RPMI7951 (cell line): Measurements from ENCODE around the gene RAC3. TPM values are rescaled to one million over a fixed set of nuclear protein-coding genes. Genes with fewer than 3 reads are reported as not detected.
A peak's percentile ranks its signal among the peaks of the same experiment; 100 is the strongest.
"Not testable (repeated sequence)": the region's sequence is repeated elsewhere in the genome, so short reads cannot be mapped to it uniquely, and the experiment has no call there.

Experiments used
- DNase-seq: peaks from one replicate; pipeline ENCODE4 v3.0.0-alpha.2; 2012; ENCODE audit warnings: low read depth
- total RNA-seq: library from RNA; depleted of rRNA; stranded (reverse); fragments of >200 nt; shearing (Covaris generic); gene quantifications from 2 replicates; pipeline ENCODE4 v1.2.3, GENCODE V29; 2014

Gene RAC3
- total RNA-seq, 1 experiment from 2014 or later: 10.7 TPM

DNA sequence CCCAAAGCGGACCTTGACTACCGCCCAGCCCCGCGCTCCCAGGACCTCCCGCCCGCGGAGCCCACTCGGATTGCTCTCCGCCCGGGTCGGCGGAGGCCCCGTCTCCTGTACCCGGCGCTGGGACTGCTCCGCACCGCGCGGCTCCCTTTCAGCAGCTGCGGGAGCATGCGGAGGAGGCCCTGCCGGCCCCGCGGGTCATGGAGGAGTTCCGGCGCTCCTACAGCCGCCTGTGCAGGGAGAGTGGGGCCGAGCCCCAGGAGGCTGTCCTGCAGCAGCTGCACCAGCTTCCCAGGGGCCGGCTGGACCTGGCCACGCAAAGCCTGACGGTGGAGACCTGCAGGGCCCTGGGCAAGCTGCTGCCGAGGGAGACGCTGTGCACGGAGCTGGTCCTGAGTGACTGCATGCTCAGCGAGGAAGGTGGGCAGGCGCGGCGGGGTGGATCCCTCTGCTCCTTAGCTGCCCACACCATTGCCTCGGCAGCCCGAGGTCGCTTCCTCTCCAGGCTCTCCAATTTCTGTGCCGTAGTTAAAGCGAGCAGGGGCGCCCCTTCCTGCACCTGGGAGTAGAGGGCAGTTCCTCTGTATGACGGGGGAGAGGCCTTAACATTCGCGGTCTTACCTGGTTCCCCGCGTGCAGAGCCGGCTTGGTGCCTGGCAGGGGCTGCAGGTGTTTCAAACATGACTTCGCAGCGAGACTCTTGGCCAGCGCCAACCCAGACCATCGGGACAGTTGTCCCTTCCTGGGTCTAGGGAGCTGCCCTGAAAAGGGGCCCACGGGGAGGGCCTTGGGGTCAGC is 7.8 kb upstream of the RAC3 start:
- no peak for DNase-seq

DNA sequence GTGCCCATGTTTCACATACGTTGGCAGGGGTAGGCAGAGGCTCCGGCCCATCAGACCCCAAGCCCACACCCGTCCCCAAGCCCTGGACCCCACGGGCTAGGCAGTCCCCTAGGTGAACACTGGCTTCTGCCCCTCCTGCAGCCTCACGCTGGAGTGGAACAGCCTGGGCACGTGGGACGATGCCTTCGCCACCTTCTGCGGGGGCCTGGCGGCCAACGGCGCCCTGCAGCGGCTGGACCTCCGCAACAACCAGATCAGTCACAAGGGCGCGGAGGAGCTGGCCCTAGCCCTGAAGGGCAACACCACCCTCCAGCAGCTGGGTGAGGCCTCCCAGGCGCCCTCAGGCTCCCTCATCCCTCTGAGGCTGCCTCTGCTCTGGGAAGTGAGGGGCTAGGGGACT is 6.6 kb upstream of the RAC3 start:
- no peak for DNase-seq

DNA sequence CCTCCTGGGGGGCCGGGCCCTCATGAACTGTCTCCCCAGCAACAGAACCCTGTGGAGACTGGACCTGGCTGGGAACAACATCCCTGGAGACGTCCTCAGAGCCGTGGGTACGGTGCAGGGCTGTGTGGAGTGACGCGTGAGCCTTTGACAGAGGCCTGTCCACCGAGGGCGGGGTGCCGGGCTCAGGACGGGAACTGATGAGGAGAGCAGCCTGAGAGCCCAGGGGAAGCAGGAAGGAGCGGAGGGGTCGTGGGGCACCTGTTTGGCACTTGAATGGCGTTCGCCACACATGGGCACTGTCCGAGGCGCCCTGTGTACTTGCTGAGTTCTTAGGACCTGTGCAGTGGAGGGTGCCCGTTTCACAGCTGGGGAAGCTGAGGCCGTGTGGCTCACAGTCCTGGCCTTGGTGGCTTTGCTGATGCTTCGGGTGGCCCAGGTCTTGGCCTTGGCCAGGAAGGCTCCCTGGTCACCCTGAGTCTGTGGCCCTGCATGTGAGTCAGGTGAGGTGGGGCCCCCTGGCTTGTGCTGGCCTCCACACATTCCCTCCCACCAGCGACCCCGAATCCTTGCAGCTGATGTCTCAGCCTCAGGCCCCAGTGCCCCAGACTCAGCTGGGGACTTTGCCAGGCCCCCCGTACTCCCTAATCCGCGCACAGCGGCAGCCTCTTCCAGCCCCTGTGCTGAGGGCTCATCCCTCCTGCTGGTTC is 5.9 kb upstream of the RAC3 start:
- no peak for DNase-seq

DNA sequence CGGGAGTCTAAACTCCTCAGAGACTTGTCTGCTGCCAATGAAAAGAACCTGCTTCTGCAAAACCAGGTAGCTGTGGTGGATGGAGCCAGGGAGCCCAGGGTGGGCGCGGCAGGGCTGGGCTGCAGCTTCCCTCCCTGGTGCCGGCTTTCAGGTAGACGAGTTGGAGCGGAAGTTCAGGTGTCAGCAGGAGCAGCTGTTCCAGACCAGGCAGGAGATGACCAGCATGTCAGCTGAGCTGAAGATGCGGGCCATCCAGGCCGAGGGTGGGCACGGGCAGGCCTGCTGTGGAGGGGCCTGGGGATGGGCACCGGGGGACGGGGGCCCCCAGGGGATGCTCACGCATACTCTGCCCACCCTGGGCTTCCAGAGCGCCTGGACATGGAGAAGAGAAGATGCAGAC is 3.2 kb upstream of the RAC3 start:
- DNase-seq: no peak

DNA sequence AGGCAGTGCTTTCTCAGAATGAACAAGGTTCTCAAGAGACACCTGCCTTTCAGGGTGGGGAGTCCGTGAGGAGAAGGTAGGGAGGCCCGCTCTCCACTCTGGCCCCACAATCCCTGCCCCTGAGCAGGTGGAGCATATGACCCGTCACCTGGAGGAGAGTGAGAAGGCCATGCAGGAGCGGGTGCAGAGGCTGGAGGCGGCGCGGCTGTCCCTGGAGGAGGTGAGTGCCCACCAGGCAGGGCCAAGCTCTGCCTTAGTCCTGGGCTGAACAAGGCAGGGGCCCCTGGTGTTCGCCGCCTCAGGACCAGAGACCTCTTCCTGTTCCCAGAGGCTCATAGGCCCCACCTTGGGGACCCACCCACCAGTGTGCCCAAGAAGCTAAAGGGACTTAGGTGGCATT is 2.5 kb upstream of the RAC3 start:
- no peak for DNase-seq

DNA sequence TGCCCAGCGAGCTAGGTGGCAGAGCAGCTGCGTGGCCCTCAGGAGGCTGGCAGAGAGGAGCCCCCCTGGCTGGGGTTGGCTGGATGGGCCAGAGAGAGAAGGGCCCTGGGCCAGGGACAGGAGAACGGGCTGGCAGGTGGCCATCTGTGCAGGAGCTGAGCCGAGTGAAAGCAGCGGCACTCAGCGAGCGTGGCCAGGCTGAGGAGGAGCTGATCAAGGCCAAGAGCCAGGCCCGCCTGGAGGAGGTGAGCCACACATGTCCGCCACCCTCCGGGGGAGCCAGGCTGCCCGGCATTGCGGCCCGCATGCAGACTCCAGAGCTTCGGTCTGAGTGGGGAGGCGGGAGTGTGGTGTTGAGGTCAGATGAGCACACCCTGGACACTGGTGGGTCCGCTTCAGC is 2.1 kb upstream of the RAC3 start:
- no peak for DNase-seq

DNA sequence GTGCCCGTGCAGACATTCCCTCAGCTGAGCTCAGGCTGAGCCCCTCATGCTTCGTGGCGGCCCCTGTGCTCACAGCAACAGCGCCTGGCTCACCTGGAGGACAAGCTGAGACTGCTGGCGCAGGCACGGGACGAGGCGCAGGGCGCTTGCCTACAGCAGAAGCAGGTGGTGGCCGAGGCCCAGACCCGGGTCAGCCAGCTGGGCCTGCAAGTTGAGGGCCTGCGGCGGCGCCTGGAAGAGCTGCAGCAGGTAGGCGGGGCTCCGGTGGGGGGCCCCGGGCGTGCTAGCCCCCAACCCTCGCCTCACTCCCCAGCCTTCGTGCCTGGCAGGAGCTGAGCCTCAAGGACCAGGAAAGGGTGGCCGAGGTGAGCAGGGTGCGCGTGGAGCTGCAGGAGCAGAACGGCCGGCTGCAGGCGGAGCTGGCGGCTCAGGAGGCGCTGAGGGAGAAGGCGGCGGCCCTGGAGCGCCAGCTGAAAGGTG is 1.4 kb upstream of the RAC3 start:
- no peak for DNase-seq

DNA sequence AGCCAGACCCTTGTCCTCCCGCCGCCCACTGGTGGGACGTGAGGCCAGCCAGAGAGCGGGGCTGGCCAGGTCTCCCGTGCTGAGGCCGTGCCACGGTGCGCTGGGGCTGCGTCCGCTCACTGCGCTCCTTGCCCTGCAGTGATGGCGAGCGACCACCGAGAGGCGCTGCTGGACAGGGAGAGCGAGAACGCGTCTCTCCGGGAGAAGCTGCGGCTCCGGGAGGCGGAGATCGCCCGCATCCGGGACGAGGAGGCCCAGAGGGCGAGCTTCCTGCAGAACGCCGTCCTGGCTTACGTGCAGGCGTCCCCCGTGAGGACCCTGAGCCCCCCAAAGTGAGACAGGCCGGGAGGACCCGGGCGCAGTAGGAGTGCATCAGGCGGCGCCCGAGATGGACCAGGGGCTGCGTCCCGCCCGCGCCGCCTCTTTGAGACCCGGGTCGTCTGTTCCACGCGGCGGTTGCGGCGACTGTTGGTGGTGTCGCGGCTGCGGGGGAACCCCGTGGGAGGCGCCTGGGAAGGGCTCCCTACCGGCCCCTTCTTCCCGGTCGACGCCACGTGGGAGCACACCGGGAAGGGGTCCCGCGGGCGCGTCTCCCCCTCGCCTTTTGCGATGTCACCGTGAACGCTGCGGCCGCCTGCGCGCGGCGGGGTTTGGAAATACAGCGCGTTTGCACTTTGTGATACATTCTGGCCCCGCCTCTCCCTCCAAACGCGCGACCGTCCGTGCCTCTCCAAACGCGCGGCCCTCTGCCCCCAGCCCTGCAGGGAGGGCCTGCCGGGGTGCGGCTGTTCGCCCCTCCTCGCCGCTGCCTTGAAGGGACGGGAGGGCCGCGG is 792 bp upstream of the RAC3 start:
- peak; percentile 66 for DNase-seq

DNA sequence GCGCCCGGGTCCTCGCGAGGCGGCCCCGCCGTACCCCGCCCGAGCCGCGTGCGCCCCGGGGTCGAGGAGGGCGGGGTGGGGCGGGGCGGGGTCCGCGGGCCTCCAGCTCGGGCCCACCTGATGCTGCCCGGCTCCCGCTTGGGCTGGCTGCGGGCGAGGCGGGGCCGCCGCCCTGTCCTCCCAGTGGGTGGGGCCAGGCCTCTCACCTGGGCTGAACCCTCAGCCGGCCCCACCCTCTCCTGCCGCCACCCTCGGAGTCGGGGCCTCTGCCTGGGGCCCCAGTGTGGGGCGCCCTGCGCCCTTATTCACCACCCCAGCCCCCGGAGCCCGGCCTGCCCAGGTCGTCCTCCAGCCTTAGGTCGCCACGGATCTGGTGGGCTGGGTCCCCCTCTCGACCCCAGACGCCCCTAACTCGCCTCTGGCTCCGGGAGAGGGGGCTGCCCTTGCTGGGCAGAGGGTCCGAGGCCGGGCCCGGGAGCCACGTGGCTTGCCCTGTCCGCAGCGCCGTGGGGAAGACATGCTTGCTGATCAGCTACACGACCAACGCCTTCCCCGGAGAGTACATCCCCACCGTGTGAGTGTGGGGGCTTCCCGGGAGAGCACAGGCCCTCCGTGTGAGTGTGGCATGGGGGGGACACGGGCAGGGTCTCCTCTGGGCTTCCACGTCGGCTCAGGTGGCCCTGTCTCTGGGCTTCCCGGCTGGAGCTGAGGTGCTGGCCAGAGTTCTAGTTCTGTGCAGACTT is 578 bp downstream of the RAC3 start:
- DNase-seq: no peak

DNA sequence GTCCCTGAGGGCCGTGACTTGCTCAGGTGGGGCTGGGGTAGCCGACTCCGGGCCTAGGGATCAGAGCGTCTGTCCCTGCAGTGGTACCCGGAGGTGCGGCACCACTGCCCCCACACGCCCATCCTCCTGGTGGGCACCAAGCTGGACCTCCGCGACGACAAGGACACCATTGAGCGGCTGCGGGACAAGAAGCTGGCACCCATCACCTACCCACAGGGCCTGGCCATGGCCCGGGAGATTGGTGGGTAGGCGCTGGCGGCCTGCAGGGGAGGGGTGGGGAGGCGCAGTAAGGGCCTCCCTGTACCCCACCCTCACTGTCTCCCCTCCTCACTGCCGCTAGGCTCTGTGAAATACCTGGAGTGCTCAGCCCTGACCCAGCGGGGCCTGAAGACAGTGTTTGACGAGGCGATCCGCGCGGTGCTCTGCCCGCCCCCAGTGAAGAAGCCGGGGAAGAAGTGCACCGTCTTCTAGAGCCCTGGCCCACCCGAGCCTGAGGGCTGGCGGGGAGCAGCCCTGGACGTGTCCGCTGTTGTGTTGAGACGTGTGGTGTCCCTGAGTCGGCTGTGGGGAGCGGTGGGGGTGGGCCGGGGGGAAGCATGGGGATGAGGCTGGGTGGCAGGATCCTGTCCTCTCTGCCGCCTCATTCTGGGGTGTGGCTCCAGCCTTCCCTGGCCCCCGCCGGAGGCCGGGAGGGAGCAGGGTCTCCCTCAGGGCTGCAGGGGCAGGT is 2.0 kb downstream of the RAC3 start:
- DNase-seq: no peak

DNA sequence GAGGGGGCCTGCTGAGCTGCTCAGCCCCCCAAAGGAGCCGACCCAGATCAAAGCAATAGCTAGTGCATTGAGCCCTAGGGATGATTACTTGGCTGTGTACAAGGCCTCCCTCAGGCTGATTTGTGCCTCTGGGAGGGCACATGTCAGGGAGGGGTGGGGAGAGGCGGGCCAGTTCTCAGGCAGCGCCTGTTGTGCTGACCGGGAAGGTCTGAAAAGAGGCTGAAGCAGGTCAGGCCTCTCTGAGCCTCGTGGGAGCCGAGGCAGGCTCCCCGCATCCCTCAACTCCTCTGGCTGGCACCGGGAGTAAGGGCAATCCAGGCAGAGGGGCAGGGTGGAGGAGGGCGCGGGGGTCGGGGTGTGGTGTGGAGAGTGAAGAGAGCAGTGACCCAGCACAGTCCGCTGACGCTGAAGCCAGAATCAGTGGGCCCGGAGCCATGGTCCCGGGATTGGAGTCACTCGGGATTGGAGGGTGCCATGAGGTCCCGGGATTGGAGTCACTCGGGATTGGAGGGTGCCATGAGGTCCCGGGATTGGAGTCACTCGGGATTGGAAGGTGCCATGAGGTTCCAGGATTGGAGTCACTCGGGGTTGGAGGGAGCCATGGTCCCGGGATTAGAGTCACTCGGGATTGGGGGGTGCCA is 3.0 kb downstream of the RAC3 start:
- no peak for DNase-seq

DNA sequence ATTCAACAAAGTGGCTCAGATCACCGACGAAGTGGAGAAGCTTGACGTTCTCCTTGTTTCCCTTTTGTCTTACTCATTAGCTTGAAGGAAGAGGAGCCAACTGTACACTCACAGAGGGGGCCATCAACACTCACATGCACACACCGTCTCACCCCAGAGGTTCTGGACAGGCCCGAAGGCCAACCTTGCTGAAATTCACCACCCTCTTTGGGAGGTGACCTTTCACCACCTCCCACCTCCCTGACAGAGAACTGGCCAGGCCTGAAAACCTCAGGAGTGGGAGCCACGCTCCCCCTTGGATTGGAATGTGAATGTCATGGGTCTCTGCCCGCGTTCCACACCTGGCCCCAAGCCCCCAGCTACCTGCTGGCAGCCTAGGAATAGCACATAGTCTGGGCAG is 4.0 kb downstream of the RAC3 start:
- no peak for DNase-seq

DNA sequence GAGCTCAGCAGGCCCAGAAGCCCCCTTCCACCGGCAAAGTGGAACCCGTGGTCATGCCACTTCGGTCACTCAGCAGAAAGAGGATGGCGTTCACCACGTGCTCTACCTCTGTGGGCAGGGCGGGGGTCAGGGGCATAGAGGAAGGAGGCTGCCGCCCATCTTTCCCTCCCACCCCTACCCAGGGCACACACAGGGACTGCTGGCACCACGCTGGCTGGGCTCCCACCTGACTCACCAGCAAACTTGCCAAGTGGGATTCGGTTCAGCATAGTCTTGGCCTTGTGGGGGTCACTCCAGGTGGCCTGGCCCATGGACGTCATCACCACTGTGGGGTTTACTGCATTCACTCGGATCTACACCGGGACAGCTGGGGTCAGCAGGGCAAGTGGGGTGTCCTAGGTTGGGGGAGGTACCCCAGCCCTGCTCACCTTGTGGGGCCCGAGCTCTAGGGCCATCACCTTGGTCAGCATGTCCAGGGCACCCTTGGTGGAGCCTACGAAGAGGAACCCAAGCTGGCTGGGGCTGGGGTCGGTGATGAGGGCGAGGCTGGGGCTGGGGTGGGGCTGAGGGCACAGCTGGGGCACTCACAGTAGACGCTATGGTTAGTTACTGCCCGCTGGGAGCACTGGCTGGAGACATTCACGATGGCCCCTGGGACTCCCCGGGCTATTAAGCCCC is 4.6 kb downstream of the RAC3 start:
- no peak for DNase-seq

DNA sequence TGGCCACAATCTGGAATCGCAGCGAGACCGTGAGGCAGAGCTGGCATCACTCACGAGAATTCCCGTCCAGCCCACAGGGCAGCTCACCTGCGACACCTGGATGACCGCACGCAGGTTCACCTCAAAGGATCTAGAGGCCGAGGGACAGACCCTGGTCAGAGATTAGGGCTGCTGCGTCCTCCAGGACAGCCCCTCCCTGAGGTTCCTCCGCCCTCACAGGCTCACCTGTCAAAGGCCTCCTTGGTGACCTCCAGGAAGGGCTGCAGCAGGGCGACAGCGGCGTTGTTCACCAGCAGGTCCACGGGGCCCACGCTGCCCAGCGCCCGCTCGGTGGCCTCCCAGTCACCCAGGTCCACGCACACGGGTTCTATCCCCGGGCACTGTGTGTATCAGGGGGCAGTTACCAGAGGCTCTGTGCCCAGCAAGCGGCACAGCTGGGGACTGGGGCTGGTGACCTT is 5.2 kb downstream of the RAC3 start:
- no peak for DNase-seq

DNA sequence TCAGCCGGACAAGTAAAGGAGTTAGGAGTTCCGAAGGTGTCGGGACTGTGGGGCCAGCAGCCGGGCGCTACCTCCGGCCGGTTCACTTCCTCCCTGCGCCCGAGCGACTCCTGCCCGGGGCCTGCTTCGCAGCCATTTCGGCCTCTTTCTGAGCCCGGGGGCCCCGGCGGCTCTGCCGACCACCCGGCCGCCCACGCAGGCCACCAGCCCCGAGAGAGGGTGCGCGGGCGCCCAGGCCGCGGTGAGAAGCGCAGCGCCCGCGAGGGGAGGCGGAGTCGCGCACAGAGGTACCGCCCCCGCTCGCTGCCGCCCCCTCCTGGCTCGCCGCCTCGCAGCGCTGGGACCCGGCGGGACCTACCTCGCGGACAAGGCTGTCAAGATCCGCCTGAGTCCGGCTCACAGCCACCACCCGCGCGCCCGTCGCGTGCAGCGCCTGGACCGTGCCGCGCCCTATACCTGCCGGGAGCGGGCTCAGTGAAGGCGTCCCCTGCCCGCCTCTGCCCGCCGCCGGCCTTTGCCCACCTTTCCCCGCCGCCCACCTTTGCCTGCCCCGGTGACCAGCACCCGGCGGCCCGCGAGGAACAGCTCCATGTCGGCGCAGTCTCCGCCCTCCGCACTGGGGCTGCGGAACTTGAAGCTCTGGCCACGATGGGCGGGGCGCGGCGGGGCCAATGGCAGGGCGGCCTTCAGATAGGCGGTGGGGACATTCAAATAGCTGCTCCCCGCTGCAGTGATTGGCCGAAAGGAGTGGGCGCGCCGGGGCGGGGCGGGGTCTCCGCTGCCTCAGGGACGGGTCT is 5.8 kb downstream of the RAC3 start, which contains the start of gene DCXR:
Gene DCXR (minus strand): TSS at position 606 of the 797 bp plus-strand sequence. CDS start 15 bp downstream, at position 591.
- DNase-seq: peak; percentile 93

DNA sequence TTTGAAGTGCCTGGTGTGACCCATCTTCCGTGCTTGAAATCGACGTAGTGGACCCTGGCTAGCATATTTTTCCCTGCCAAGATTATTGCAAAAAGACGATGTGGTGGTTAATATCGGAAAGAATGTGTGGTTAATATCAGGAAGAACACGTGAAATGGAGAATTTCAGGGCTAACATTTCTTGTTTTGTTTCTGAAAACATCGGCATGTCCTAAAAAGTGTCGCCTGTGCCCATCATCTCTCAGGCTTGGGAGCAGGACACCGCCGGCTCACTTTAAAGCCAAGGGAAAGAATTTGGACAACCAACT is 6.4 kb downstream of the RAC3 start:
- no peak for DNase-seq

DNA sequence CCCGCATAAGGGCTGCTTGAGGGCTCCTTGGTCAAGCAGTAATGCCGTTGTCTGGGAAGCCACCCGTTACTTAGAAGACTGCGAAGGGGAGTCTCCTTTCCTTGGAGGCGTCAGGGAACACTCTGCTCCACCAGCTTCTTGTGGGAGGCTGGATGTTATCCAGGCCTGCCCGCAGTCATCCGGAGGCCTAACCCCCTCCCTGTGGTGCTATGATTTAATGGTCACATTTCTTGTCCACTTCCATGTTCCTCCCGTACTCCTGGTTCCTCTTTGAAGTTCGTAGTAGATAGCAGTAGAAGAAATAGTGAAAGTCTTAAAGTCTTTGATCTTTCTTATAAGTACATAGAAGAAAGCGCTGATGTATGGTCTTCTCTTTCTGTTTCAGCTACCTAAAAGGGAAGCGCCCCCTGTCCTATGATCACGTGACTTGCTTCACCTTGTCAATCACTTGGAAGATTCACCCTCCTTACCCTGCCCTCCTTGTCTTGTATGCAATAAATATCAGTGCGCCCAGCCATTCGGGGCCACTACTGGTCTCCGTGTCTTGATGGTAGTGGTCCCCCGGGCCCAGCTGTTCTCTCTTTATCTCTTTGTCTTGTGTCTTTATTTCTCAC is 7.4 kb downstream of the RAC3 start:
- not testable (repeated sequence) for DNase-seq

DNA sequence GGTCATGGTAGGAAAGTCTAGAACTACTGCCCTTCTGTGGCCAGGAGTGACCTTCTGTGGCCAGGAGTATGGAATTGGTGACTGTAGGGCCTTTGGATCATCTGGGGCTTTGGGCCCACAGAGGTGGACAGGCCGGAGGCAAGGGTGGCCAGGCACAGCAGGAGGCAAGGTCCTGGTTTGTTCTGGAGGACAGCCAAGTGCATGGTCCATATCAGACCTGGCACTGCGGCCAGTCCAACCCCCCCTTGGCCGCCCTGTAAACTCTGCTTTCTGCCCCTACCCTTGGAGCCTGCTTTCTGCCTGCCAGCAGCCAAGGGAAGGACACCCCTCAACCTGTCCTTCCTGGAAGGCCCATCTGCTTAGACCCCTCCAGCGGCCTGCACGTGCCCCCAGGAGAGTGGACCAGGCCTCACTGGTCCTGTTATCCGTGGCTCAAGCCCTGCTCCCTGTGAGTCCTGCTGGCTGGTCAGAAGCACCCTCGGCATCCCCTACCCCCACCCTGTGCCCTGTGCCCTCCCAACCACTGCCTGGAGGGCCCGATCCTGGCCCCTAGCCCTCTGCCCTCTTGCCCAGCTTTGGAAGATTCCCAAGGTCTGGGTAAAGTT is 8.3 kb downstream of the RAC3 start:
- no peak for DNase-seq
